ENCODE measurements around the gene KRT86. TPM values are rescaled to one million over a fixed set of nuclear protein-coding genes. Genes with fewer than 3 reads are reported as not detected.

KRT86 gene
- total RNA-seq, 6 experiments from 2014 or later = not detected

GRCh38 chr12:52267266-52267665 lies 7.2 kb upstream of the KRT86 start:
- WGBS (ENCODE audit: insufficient coverage, low coverage, low lambda C conversion rate, missing lambda C conversion rate) = 100% methylated on average over 2 of the region's 3 CpGs
- Histone ChIP-seq H3K9me3 (no peaks in the 10 kb centered on the region), H3K27me3 (no peaks in the 10 kb centered on the region), H3K36me3 (no peaks in the 10 kb centered on the region), H3K4me1 (no peaks in the 10 kb centered on the region), H3K4me3 (no peak overlapping the region), H3K27ac (no peak overlapping the region)
- no peak for DNase-seq
- intact Hi-C loops (cut with DNase I) = no loop called here
- TF ChIP-seq CTCF (IDR thresholded peaks at IDR 0.05) (no peak), POLR2A (IDR thresholded peaks at IDR 0.05) (no peak)
- ATAC-seq = no peak

GRCh38 chr12:52267699-52268098 lies 6.7 kb upstream of the KRT86 start:
- DNase-seq (peak in 1 of 3 donors; percentile 2), ATAC-seq (no peak)
- no peak overlapping the region for H3K4me3 ChIP-seq
- WGBS (ENCODE audit: insufficient coverage, low coverage, low lambda C conversion rate, missing lambda C conversion rate) = 78% methylated on average over 3 of the region's 3 CpGs
- intact Hi-C loops (cut with DNase I) = no loop called here
- TF ChIP-seq CTCF (IDR thresholded peaks at IDR 0.05) (no peak), POLR2A (IDR thresholded peaks at IDR 0.05) (no peak)
- H3K27ac ChIP-seq = no peak overlapping the region
- no peaks in the 10 kb centered on the region for H3K36me3 ChIP-seq
- no peaks in the 10 kb centered on the region for H3K27me3 ChIP-seq
- H3K4me1 ChIP-seq = no peaks in the 10 kb centered on the region
- H3K9me3 ChIP-seq = no peaks in the 10 kb centered on the region

- Histone ChIP-seq H3K36me3 (no peaks in the 10 kb centered on the region), H3K27ac (no peak overlapping the region), H3K4me3 (no peak overlapping the region), H3K27me3 (no peaks in the 10 kb centered on the region), H3K9me3 (no peaks in the 10 kb centered on the region), H3K4me1 (no peaks in the 10 kb centered on the region)
- intact Hi-C loops (cut with DNase I) = no loop called here
- 80% methylated on average over 1 of the region's 2 CpGs for WGBS (ENCODE audit: insufficient coverage, low coverage, low lambda C conversion rate, missing lambda C conversion rate)
- ATAC-seq = no peak
- DNase-seq = peak in 1 of 3 donors; percentile 20
- TF ChIP-seq CTCF (IDR thresholded peaks at IDR 0.05) (no peak), POLR2A (IDR thresholded peaks at IDR 0.05) (no peak)
These were observed 6.2 kb upstream of the KRT86 start for GRCh38 chr12:52268212-52268611.

- no peaks in the 10 kb centered on the region for H3K9me3 ChIP-seq
- intact Hi-C loops (cut with DNase I) = no loop called here
- H3K36me3 ChIP-seq = no peaks in the 10 kb centered on the region
- no peak overlapping the region for H3K27ac ChIP-seq
- H3K27me3 ChIP-seq = no peaks in the 10 kb centered on the region
- 53% methylated on average over 2 of the region's 6 CpGs for WGBS (ENCODE audit: insufficient coverage, low coverage, low lambda C conversion rate, missing lambda C conversion rate)
- TF ChIP-seq POLR2A (IDR thresholded peaks at IDR 0.05) = no peak
- TF ChIP-seq CTCF (IDR thresholded peaks at IDR 0.05) = no peak
- no peaks in the 10 kb centered on the region for H3K4me1 ChIP-seq
- DNase-seq (no peak), ATAC-seq (no peak)
- no peak overlapping the region for H3K4me3 ChIP-seq
These were observed 3.8 kb upstream of the KRT86 start for GRCh38 chr12:52270541-52271070.

GRCh38 chr12:52271158-52271557 lies 3.3 kb upstream of the KRT86 start:
- 78% methylated on average over 1 of the region's 1 CpG for WGBS (ENCODE audit: insufficient coverage, low coverage, low lambda C conversion rate, missing lambda C conversion rate)
- Histone ChIP-seq H3K36me3 (no peaks in the 10 kb centered on the region), H3K9me3 (no peaks in the 10 kb centered on the region), H3K4me3 (no peak overlapping the region), H3K27ac (no peak overlapping the region), H3K4me1 (no peaks in the 10 kb centered on the region), H3K27me3 (no peaks in the 10 kb centered on the region)
- ATAC-seq = no peak
- DNase-seq = no peak
- intact Hi-C loops (cut with DNase I) = no loop called here
- TF ChIP-seq CTCF (IDR thresholded peaks at IDR 0.05) (no peak), POLR2A (IDR thresholded peaks at IDR 0.05) (no peak)
